PFSK-1 (cell line): ENCODE measurements around the gene DENND1B.

ENCODE experiments used
- TAF1 ChIP-seq: IDR thresholded peaks from 2 replicates; pipeline ENCODE4 v1.6.1; 2012; ENCODE audit warnings: low read length, control low read depth, borderline replicate concordance; ENCODE audit not compliant: insufficient read depth
- TF ChIP-seq, protein P1 (sequence below), 2 experiments: IDR thresholded peaks; 2 replicates each; pipeline versions ENCODE4 v1.6.1 to v1.8.0; 2011 to 2012; ENCODE audit warnings: low read depth in 2 of 2, low read length in 2 of 2, control low read depth in 1 of 2, inconsistent platforms in 1 of 2, mild to moderate bottlenecking in 1 of 2, moderate library complexity in 1 of 2; ENCODE audit not compliant: insufficient read depth in 1 of 2

DNA sequence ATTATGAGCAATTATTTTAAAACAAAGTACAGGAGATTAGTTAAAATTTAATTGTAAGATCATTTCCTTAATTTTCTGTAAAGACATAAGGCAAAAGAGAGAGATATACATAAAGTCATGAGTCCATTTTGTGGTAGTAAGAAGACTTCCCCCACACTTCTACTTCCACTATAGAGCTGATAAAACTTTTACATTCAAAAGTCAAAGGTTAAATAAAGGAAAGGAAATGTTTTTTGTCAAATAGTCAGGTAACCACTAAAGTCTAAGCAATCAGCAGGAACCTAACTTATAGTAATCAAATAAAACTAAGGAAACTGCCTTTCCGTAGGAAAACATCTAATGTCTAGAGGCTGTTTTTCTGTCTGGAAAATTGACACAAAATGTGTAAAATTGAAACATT is 110.9 kb downstream of the DENND1B start:
- TF ChIP-seq, protein P1, sequence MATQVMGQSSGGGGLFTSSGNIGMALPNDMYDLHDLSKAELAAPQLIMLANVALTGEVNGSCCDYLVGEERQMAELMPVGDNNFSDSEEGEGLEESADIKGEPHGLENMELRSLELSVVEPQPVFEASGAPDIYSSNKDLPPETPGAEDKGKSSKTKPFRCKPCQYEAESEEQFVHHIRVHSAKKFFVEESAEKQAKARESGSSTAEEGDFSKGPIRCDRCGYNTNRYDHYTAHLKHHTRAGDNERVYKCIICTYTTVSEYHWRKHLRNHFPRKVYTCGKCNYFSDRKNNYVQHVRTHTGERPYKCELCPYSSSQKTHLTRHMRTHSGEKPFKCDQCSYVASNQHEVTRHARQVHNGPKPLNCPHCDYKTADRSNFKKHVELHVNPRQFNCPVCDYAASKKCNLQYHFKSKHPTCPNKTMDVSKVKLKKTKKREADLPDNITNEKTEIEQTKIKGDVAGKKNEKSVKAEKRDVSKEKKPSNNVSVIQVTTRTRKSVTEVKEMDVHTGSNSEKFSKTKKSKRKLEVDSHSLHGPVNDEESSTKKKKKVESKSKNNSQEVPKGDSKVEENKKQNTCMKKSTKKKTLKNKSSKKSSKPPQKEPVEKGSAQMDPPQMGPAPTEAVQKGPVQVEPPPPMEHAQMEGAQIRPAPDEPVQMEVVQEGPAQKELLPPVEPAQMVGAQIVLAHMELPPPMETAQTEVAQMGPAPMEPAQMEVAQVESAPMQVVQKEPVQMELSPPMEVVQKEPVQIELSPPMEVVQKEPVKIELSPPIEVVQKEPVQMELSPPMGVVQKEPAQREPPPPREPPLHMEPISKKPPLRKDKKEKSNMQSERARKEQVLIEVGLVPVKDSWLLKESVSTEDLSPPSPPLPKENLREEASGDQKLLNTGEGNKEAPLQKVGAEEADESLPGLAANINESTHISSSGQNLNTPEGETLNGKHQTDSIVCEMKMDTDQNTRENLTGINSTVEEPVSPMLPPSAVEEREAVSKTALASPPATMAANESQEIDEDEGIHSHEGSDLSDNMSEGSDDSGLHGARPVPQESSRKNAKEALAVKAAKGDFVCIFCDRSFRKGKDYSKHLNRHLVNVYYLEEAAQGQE (IDR thresholded peaks at IDR 0.05; ENCODE audit: insufficient read depth in 1 of 2, low read depth in 2 of 2, low read length in 2 of 2), result no peak
- TF ChIP-seq TAF1, result no peak
